GM18526 (cell line): ENCODE results near the gene HOXB6.

ENCODE experiments used
- POLR2A ChIP-seq: IDR thresholded peaks from 3 replicates; pipeline ENCODE4 v1.6.1; 2011; ENCODE audit not compliant: insufficient read length; ENCODE audit errors: extremely low read depth

The HOXB6 gene

DNA sequence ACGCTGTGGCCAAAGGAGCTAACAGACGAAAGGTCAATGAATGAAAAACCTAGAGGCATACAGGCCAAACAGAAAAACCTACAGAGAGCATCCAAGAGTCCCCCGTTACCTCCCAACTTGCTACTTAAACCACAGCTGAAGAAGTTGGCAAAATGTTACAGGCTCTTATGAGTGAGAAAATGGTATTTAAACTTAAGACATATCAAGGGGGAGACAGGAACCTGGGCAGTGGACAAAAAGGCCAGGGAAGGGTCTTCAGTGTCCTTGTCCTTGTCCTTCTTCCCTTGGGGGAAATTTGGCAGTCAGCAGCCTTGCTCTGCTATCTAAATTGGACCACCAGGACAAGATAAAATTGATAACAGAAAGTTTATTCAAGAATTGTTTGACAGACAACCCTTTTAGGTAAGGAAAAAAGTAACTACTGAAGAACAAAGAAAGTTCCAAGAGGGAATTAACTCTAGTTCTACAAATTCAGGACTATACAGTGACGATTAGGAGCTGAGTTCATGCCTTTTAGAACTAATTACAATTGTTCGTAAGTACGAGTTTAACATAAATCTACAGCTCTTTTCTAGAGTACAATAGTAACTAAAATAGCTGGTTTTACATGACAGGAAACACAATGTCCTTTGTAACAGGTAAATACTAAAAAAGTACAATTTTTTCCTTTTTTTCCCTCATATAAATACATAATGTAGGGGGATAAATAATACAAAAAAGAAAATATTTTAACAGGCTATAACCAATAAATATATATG lies 56.1 kb downstream of the HOXB6 start:
- TF ChIP-seq POLR2A, result no peak

DNA sequence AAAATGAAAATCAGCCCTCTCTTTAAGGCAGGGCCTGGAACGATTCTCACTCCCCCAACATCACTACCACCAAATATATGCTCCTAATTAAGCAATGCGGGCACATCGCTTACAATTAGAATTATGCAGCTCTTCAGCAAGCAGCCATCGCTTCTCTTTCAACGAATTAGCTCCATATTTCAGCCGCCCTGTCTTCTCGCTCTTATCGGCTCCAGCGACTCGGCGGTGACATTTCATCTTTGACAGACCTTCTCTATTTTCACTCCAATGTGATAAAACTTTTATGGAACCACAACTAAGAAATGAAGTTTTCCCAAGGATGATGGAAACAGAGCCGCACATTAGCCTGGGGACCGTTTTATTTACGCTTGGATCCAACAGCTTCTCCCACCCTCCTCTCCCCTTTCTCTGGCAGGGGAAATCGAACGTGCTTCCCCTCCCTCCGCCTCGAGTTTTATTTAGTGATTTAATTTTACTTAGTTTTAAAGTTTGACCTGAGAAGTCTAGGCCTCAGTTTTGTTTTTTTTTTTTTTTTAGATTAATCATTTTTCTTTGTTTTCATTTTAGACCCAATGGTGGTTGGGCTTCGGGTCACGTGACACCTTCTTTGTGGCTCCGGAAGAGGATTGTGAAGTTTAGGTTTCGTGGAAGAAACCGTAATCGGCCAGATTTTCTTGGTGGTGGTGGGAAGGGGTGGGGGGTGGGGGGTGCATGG lies 56.8 kb downstream of the HOXB6 start:
- no peak for TF ChIP-seq POLR2A

DNA sequence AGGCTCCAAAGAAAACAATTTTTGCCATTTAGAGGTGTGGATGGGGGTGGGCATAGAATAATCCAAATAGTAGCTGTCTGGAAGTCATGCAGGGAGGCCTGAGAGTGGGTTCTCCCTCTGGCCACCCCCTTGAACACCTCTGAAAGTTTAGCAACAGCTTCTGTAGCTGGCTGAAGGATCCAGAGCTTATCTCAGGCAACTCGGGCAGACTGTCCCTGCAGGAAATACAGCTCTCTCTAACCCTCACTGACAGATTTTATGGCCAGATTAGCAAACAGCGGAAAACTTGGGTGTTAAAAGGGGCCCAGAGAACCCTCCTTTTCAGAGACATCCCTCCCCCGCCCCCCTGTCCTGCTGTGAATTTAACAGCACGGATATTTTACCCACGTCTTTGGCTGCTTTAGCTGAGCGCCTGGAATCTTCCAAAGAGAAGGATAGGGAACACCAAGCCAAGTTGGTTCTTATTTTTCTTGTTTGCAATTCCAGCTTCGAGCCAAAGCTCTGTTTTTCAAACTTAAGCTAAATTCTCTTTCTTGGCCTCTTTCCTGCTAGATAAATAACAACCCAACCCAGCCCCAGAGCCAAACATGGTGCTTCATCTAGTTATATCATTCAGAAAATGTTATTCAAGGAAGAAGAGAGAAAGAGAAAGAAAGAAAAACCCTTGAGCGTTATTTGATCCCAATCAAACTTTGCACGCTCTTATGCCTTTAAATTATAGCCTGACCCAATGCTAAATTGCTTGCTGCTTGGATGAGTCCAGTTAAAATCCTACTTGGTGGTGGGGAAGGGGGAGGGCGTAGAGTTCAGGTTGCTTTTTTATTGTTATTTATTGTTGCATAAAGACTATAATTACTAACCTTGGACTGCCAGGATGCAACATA lies 57.6 kb downstream of the HOXB6 start:
- TF ChIP-seq POLR2A, result no peak

GRCh38 chr17:48546137-48546923 lies 58.5 kb downstream of the HOXB6 start:
- no peak for TF ChIP-seq POLR2A
